Activated B cell treated with CpG ODN at 0.5 μM for 24 hours (primary cell): Measurements from ENCODE around the gene UROD. TPM values are rescaled to one million over a fixed set of nuclear protein-coding genes. Genes with fewer than 3 reads are reported as not detected.

Source experiments
- ATAC-seq: fragments of 200-7000 bp; cut with Tn5 transposase; one replicate; pipeline ENCODE4 v1.10.0; 2021; ENCODE audit warnings: low read depth, mild to moderate bottlenecking, moderate library complexity
- CTCF ChIA-PET: fragments of 350-600 bp; sonication (Branson Sonifier 250); formaldehyde crosslinking; loops from one replicate; lab custom pipeline; 2021; ENCODE audit warnings: antibody characterized with exemption; lab: Charles Lee
- POLR2A ChIA-PET: fragments of 350-600 bp; sonication (Branson Sonifier 250); formaldehyde crosslinking; loops from one replicate; lab custom pipeline; 2021; ENCODE audit warnings: antibody characterized with exemption; lab: Charles Lee
- DNase-seq: peaks from one replicate; pipeline ENCODE4 v3.0.0; 2022
- H3K27ac Mint-ChIP-seq: one replicate; pipeline ENCODE4 v1.8.0; 2020; ENCODE audit warnings: mixed read lengths
- H3K27me3 Mint-ChIP-seq: one replicate; pipeline ENCODE4 v1.8.0; 2021; ENCODE audit warnings: mixed read lengths
- H3K36me3 Mint-ChIP-seq: one replicate; pipeline ENCODE4 v1.8.0; 2021; ENCODE audit warnings: low read depth, mixed read lengths
- H3K4me1 Mint-ChIP-seq: one replicate; pipeline ENCODE4 v1.8.0; 2021; ENCODE audit warnings: mixed read lengths
- H3K4me3 Mint-ChIP-seq: one replicate; pipeline ENCODE4 v1.8.0; 2020; ENCODE audit warnings: mild to moderate bottlenecking, mixed read lengths
- H3K9me3 Mint-ChIP-seq: one replicate; pipeline ENCODE4 v1.8.0; 2020; ENCODE audit warnings: mixed read lengths
- CTCF ChIP-seq: fragments of 200-600 bp; IDR thresholded peaks from one replicate; pipeline ENCODE4 v1.8.0; 2022; ENCODE audit warnings: antibody characterized with exemption, mild to moderate bottlenecking
- intact Hi-C: fragments of 100-400 bp; cut with micrococcal nuclease; formaldehyde crosslinking; loops from one replicate; pipeline ENCODE4 v1.15.1; 2024
- total RNA-seq: library from RNA; stranded (reverse); gene quantifications from 2 replicates; pipeline ENCODE4 v1.2.3, GENCODE V29; 2022

Gene UROD
- total RNA-seq, 1 donor from 2014 or later, result 60.3 TPM

DNA sequence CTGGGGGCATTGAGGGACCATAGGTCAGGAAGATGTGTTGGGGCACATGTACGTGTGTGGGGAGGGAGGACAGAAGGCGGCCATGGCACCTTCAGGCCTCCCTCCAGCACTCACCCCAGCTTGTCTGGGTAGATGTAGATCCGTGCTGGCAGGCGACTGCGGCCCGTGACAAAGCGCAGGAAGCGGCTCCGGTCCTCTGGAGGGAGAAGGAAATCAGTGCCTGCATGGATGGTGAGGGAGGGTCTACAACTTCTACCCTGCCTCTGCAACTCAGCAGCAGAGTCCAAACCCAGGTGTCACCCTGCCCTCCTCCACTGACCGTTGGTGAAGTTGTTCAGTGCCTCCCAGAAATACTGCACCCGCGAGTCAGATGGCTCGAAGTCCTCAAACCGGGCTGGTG, 8.3 kb upstream of the UROD start:
- Mint-ChIP-seq H3K27me3 (no peaks in the 10 kb centered on the region), H3K27ac (no peak overlapping the region), H3K4me1 (peaks cover 7% of the 10 kb centered on the region), H3K4me3 (no peak overlapping the region), H3K36me3 (peaks cover 77% of the 10 kb centered on the region), H3K9me3 (no peaks in the 10 kb centered on the region)
- ATAC-seq (no peak), DNase-seq (no peak)
- intact Hi-C loops, result no loop called here
- POLR2A ChIA-PET, result interaction anchor here (0.6 to 1.7 kb wide), 3 partner anchors 8 to 626 kb away, joined by 4 to 7 read pairs (median 6); partner anchors contain the start of genes HECTD3 and UROD
- TF ChIP-seq CTCF, result no peak
- CTCF ChIA-PET, result no interaction called here

DNA sequence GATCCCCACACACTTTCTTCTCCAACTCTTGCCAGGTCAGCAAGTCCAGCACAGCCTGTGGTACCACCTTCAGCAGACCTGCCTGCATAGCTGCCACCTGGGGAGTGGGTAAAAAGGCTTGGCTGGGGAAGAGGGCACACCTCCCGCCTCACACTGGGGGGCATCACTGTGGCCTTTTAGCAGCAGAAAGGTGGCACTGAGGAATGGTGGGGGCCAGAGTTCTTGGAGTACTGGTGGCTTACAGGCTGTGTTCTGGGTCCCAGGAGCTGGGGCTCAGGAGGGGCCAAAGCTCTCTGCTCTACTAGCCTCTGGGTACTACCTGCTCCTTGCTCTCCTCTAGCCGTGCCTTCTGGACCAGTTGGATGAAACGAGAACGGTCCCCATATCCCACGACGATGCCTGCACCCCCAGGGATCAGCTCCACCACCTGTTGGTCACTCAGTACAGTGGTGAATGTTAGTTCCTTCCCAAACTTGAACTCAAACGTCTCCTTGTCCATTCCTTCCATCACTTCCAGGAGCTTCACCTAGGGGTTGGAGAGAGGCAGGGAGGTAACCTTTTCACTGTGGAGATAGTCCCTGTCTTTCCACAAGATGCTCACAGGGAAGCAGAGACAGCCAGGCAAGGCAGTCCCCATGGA, 7.7 kb upstream of the UROD start:
- H3K9me3 Mint-ChIP-seq, result no peaks in the 10 kb centered on the region
- peaks cover 83% of the 10 kb centered on the region for H3K36me3 Mint-ChIP-seq
- no peak for ATAC-seq
- peaks cover 12% of the 10 kb centered on the region for H3K4me1 Mint-ChIP-seq
- ChIA-PET CTCF (no interaction called here), POLR2A (interaction anchor here (0.6 kb wide), 1 partner anchor 745 kb away, joined by 5 read pairs; no protein-coding TSS in a partner anchor)
- DNase-seq, result no peak
- TF ChIP-seq CTCF, result no peak
- intact Hi-C loops, result no loop called here
- H3K27ac Mint-ChIP-seq, result no peak overlapping the region
- no peak overlapping the region for H3K4me3 Mint-ChIP-seq
- no peaks in the 10 kb centered on the region for H3K27me3 Mint-ChIP-seq

- DNase-seq (no peak), ATAC-seq (no peak)
- H3K36me3 Mint-ChIP-seq, result peaks cover 89% of the 10 kb centered on the region
- TF ChIP-seq CTCF, result no peak
- POLR2A ChIA-PET, result interaction anchor here (0.5 kb wide), 1 partner anchor 187 kb away, joined by 3 read pairs; no protein-coding TSS in a partner anchor
- no peaks in the 10 kb centered on the region for H3K9me3 Mint-ChIP-seq
- CTCF ChIA-PET, result interaction anchor here (0.7 kb wide), 1 partner anchor 294 kb away, joined by 3 read pairs; no protein-coding TSS in a partner anchor
- intact Hi-C loops, result no loop called here
- peaks cover 21% of the 10 kb centered on the region for H3K4me1 Mint-ChIP-seq
- H3K27ac Mint-ChIP-seq, result no peak overlapping the region
- H3K27me3 Mint-ChIP-seq, result no peaks in the 10 kb centered on the region
- H3K4me3 Mint-ChIP-seq, result no peak overlapping the region
Observed at GRCh38 chr1:45005761-45006160, 6.3 kb upstream of the UROD start.

GRCh38 chr1:45007311-45007710, 4.7 kb upstream of the UROD start:
- Mint-ChIP-seq H3K36me3 (peaks cover 80% of the 10 kb centered on the region), H3K9me3 (no peaks in the 10 kb centered on the region), H3K27me3 (no peaks in the 10 kb centered on the region), H3K4me3 (no peak overlapping the region), H3K27ac (no peak overlapping the region), H3K4me1 (peaks cover 27% of the 10 kb centered on the region)
- DNase-seq (no peak), ATAC-seq (no peak)
- POLR2A ChIA-PET, result interaction anchor here (0.6 kb wide), 1 partner anchor 29 kb away, joined by 7 read pairs; no protein-coding TSS in a partner anchor
- intact Hi-C loops, result no loop called here
- CTCF ChIA-PET, result no interaction called here
- no peak for TF ChIP-seq CTCF

- H3K36me3 Mint-ChIP-seq, result peaks cover 72% of the 10 kb centered on the region
- ChIA-PET CTCF (no interaction called here), POLR2A (no interaction called here)
- TF ChIP-seq CTCF, result no peak
- DNase-seq, result no peak
- ATAC-seq, result no peak
- no peaks in the 10 kb centered on the region for H3K9me3 Mint-ChIP-seq
- no peak overlapping the region for H3K27ac Mint-ChIP-seq
- peaks cover 34% of the 10 kb centered on the region for H3K4me1 Mint-ChIP-seq
- no peaks in the 10 kb centered on the region for H3K27me3 Mint-ChIP-seq
- intact Hi-C loops, result no loop called here
- no peak overlapping the region for H3K4me3 Mint-ChIP-seq
Observed at GRCh38 chr1:45008076-45008475, 4.0 kb upstream of the UROD start.
